Neural progenitor cell (in vitro differentiated cells): ENCODE results near the gene PLEKHS1.

Experiments used
- EZH2 ChIP-seq: fragments of 200-600 bp; sonication (generic); IDR thresholded peaks from 2 replicates; pipeline ENCODE4 v1.6.1; 2017; ENCODE audit warnings: antibody characterized with exemption, mild to moderate bottlenecking, moderate library complexity
- EZH2phosphoT487 ChIP-seq: fragments of 200-600 bp; sonication (generic); IDR thresholded peaks from 2 replicates; pipeline ENCODE4 v1.6.1; 2017; ENCODE audit warnings: antibody characterized with exemption
- TF ChIP-seq, protein P1 (sequence below): fragments of 200-600 bp; sonication (generic); IDR thresholded peaks from 2 replicates; pipeline ENCODE4 v1.5.1; 2017; ENCODE audit warnings: antibody characterized with exemption, mild to moderate bottlenecking

DNA sequence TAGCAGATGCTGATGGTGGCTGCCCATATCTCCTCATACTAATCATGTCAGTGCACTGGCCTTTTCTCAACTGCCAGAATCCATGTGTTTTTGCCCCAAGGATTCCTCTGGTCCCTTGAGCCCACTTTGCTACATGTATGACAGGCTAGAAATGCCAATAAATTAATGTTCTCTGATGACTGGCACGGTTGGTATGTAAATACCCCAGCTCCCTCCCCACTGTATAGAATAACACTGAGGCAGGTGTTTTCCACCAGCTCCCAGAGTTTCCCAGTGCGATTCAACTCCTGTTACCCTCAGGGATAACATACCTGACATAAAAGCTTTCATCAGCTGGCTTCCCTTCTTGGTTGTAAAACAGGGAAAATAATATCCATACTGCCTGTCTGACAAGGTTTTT is 9.0 kb upstream of the PLEKHS1 start:
- TF ChIP-seq, protein P1, sequence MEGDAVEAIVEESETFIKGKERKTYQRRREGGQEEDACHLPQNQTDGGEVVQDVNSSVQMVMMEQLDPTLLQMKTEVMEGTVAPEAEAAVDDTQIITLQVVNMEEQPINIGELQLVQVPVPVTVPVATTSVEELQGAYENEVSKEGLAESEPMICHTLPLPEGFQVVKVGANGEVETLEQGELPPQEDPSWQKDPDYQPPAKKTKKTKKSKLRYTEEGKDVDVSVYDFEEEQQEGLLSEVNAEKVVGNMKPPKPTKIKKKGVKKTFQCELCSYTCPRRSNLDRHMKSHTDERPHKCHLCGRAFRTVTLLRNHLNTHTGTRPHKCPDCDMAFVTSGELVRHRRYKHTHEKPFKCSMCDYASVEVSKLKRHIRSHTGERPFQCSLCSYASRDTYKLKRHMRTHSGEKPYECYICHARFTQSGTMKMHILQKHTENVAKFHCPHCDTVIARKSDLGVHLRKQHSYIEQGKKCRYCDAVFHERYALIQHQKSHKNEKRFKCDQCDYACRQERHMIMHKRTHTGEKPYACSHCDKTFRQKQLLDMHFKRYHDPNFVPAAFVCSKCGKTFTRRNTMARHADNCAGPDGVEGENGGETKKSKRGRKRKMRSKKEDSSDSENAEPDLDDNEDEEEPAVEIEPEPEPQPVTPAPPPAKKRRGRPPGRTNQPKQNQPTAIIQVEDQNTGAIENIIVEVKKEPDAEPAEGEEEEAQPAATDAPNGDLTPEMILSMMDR, result no peak
- TF ChIP-seq EZH2phosphoT487 (no peak), EZH2 (no peak)
